ENCODE data around the gene MUSTN1. TPM values are rescaled to one million over a fixed set of nuclear protein-coding genes. Genes with fewer than 3 reads are reported as not detected.

Gene MUSTN1
- total RNA-seq, 2 donors from 2014 or later = 3.2 to 4.2 TPM

DNA sequence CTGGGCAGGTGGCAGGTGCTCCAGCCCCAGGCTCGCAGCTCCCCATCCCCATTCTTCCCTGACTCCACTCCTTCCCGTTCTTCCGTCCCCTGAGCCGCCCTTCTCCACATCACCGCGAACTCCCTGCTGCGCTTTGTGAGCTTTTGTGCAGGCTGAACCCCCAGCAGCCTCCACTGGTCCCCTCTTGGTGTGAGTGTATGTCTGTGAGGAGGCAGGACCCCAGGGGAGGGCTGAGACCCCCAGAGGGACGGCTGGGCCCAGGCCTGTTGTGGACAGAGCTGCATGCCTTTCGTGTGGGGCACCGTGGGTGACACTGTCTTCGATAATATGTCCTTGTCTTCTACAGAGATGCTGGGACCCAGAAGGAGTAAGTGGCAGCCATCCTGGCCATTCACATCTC, 47.6 kb downstream of the MUSTN1 start:
- H3K4me3 ChIP-seq (ENCODE audit: low read length) = no peak overlapping the region
- H3K36me3 Mint-ChIP-seq (ENCODE audit: low read depth) = no peaks in the 10 kb centered on the region
- H3K9me3 Mint-ChIP-seq = no peaks in the 10 kb centered on the region
- no peaks in the 10 kb centered on the region for H3K4me1 Mint-ChIP-seq
- no peak overlapping the region for H3K4me3 Mint-ChIP-seq
- H3K4me1 ChIP-seq (ENCODE audit: control insufficient read depth, insufficient read depth, low read length) = no peaks in the 10 kb centered on the region
- TF ChIP-seq, protein P1, sequence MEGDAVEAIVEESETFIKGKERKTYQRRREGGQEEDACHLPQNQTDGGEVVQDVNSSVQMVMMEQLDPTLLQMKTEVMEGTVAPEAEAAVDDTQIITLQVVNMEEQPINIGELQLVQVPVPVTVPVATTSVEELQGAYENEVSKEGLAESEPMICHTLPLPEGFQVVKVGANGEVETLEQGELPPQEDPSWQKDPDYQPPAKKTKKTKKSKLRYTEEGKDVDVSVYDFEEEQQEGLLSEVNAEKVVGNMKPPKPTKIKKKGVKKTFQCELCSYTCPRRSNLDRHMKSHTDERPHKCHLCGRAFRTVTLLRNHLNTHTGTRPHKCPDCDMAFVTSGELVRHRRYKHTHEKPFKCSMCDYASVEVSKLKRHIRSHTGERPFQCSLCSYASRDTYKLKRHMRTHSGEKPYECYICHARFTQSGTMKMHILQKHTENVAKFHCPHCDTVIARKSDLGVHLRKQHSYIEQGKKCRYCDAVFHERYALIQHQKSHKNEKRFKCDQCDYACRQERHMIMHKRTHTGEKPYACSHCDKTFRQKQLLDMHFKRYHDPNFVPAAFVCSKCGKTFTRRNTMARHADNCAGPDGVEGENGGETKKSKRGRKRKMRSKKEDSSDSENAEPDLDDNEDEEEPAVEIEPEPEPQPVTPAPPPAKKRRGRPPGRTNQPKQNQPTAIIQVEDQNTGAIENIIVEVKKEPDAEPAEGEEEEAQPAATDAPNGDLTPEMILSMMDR (conservative IDR thresholded peaks at IDR 0.05) = no peak
- DNase-seq = no peak
- 89 to 95% methylated on average over 7 to 11 of the region's 11 CpGs for WGBS, 2 experiments (ENCODE audit: insufficient coverage in 1 of 2, insufficient read length in 1 of 2)
- H3K27me3 Mint-ChIP-seq (ENCODE audit: insufficient read depth) = peaks cover 3% of the 10 kb centered on the region
- H3K27me3 ChIP-seq (ENCODE audit: control insufficient read depth, insufficient read depth, low read length, poor library complexity, severe bottlenecking) = peaks cover under 1% of the 10 kb centered on the region
- H3K9me3 ChIP-seq (ENCODE audit: control insufficient read depth, low read length) = no peaks in the 10 kb centered on the region
- no peak overlapping the region for H3K9ac ChIP-seq (ENCODE audit: extremely low read depth, low read length, poor library complexity, severe bottlenecking)
- no peaks in the 10 kb centered on the region for H3K36me3 ChIP-seq (ENCODE audit: control insufficient read depth, insufficient read depth, low read length)
- H3K27ac Mint-ChIP-seq = no peak overlapping the region
- H3K27ac ChIP-seq (ENCODE audit: low read depth, low read length) = no peak overlapping the region

DNA sequence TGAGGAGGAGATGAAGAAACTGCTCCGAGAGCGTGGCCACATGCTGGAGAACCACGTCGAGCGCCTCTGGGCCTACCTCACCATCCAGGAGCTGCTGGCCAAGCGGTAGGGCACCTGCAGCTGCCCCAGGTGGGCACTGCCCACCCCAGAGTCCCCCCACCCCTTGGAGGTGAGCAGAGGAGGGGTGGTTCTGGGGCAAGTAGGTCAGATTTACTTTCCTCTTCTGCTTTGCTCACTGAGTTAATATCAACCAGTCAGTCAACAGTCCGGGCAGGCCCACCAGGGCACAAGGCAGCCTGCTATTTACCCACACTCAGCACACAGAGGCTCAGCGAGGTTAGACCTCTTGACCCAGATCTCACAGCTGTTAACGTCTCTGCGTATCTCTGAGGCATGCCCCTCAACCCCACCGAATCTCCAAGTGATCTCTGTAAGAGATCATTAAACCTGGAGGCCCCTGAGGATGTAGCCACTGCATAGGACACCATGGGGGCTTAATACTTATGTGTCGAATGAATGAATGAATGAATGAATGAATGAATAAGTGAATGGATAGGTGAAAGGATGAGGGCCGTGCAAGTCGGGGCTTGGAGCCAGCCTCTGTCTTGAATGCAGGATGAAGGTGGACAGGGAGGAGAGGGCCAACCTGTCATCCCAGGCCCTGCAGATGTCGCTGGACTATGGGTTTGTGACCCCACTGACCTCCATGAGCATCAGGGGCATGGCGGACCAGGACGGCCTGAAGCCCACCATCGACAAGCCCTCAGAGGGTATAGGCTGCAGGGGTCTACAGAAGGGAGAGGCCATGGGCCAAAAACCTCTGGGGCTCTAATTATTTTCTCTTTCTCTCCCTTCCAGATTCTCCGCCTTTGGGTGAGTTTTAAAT, 48.2 kb downstream of the MUSTN1 start:
- Histone ChIP-seq H3K27ac (ENCODE audit: low read depth, low read length) (no peak overlapping the region), H3K9me3 (ENCODE audit: control insufficient read depth, low read length) (no peaks in the 10 kb centered on the region), H3K4me1 (ENCODE audit: control insufficient read depth, insufficient read depth, low read length) (no peaks in the 10 kb centered on the region), H3K36me3 (ENCODE audit: control insufficient read depth, insufficient read depth, low read length) (no peaks in the 10 kb centered on the region), H3K27me3 (ENCODE audit: control insufficient read depth, insufficient read depth, low read length, poor library complexity, severe bottlenecking) (peaks cover 7% of the 10 kb centered on the region), H3K9ac (ENCODE audit: extremely low read depth, low read length, poor library complexity, severe bottlenecking) (no peak overlapping the region), H3K4me3 (ENCODE audit: low read length) (no peak overlapping the region)
- H3K36me3 Mint-ChIP-seq (ENCODE audit: low read depth) = no peaks in the 10 kb centered on the region
- no peaks in the 10 kb centered on the region for H3K4me1 Mint-ChIP-seq
- no peak overlapping the region for H3K27ac Mint-ChIP-seq
- TF ChIP-seq, protein P1 (conservative IDR thresholded peaks at IDR 0.05) = no peak
- no peaks in the 10 kb centered on the region for H3K9me3 Mint-ChIP-seq
- no peak for DNase-seq
- WGBS, 2 experiments (ENCODE audit: insufficient coverage in 1 of 2, insufficient read length in 1 of 2) = 86 to 98% methylated on average over 16 to 19 of the region's 19 CpGs
- peaks cover 5% of the 10 kb centered on the region for H3K27me3 Mint-ChIP-seq (ENCODE audit: insufficient read depth)
- no peak overlapping the region for H3K4me3 Mint-ChIP-seq

DNA sequence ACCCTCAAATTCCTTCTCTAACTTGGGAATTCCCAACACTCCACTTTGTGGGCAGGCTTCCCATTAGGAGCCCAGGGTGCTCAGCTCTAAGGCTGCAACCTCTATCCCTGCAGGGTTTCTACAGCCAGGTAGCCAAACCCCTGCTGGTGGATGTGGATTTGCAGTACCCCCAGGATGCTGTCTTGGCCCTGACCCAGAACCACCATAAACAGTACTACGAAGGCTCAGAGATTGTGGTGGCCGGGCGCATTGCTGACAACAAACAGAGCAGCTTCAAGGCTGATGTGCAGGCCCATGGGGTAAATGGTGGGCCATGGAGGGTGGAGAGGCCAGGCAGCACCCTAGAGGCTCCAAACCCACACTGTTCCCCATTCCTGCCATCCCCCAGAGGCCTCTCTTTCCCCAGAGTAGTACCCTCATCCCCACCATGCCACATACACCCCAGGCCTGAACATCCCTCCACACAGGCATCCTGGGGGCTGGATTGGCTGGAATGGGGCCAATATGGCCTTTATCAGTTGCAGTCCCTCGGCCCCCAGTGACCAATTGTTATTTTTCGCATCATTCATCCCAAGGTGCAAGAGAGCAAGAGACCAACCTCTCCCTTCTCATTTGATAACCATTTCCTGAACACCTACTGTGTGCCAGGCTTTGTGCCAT, 49.8 kb downstream of the MUSTN1 start:
- Histone ChIP-seq H3K27me3 (ENCODE audit: control insufficient read depth, insufficient read depth, low read length, poor library complexity, severe bottlenecking) (peaks cover 7% of the 10 kb centered on the region), H3K36me3 (ENCODE audit: control insufficient read depth, insufficient read depth, low read length) (no peaks in the 10 kb centered on the region), H3K4me3 (ENCODE audit: low read length) (no peak overlapping the region), H3K9me3 (ENCODE audit: control insufficient read depth, low read length) (no peaks in the 10 kb centered on the region), H3K4me1 (ENCODE audit: control insufficient read depth, insufficient read depth, low read length) (no peaks in the 10 kb centered on the region), H3K9ac (ENCODE audit: extremely low read depth, low read length, poor library complexity, severe bottlenecking) (no peak overlapping the region), H3K27ac (ENCODE audit: low read depth, low read length) (no peak overlapping the region)
- TF ChIP-seq, protein P1 (conservative IDR thresholded peaks at IDR 0.05) = no peak
- no peaks in the 10 kb centered on the region for H3K36me3 Mint-ChIP-seq (ENCODE audit: low read depth)
- peaks cover 5% of the 10 kb centered on the region for H3K27me3 Mint-ChIP-seq (ENCODE audit: insufficient read depth)
- H3K27ac Mint-ChIP-seq = no peak overlapping the region
- H3K4me1 Mint-ChIP-seq = no peaks in the 10 kb centered on the region
- DNase-seq = peak; percentile 26
- H3K4me3 Mint-ChIP-seq = no peak overlapping the region
- WGBS, 2 experiments (ENCODE audit: insufficient coverage in 1 of 2, insufficient read length in 1 of 2) = 91% methylated on average over 5 of the region's 5 CpGs; no CpG with 5 or more reads in 1 of the 2 experiments
- no peaks in the 10 kb centered on the region for H3K9me3 Mint-ChIP-seq
